Small intestine (tissue), 7 donors: ENCODE data around the gene SGPP1. TPM values are rescaled to one million over a fixed set of nuclear protein-coding genes. Genes with fewer than 3 reads are reported as not detected.
"Not testable (repeated sequence)": the region's sequence is repeated elsewhere in the genome, so short reads cannot be mapped to it uniquely, and the experiment has no call there.

Source experiments
- DNase-seq, 2 donors: peaks; one replicate each; pipeline versions ENCODE4 v3.0.0 to v3.0.0-alpha.2; 2013
- FAIRE-seq: peaks from 2 replicates; lab custom pipeline; 2012; peaks lifted over from hg19 to GRCh38; lab: Jason Lieb, UNC
- H3K27ac ChIP-seq, 3 donors: one replicate each; pipeline ENCODE4 v1.5.1; 2013; ENCODE audit warnings: low read length in 2 of 3, mild to moderate bottlenecking in 2 of 3, control low read depth in 1 of 3, inconsistent platforms in 1 of 3, low read depth in 1 of 3, moderate library complexity in 1 of 3
- H3K27me3 ChIP-seq, 3 donors: one replicate each; pipeline ENCODE4 v1.6.1; 2013; ENCODE audit warnings: low read length in 3 of 3, inconsistent platforms in 1 of 3; ENCODE audit not compliant: control insufficient read depth in 3 of 3, insufficient read depth in 3 of 3
- H3K36me3 ChIP-seq, 3 donors: one replicate each; pipeline ENCODE4 v1.6.1; 2013; ENCODE audit warnings: low read length in 3 of 3, inconsistent platforms in 1 of 3, low read depth in 1 of 3, mild to moderate bottlenecking in 1 of 3, moderate library complexity in 1 of 3; ENCODE audit not compliant: control insufficient read depth in 3 of 3, insufficient read depth in 2 of 3
- H3K4me1 ChIP-seq, 3 donors: one replicate each; pipeline ENCODE4 v1.6.1; 2013; ENCODE audit warnings: low read length in 2 of 3, inconsistent platforms in 1 of 3, low read depth in 1 of 3, mild to moderate bottlenecking in 1 of 3, moderate library complexity in 1 of 3; ENCODE audit not compliant: control insufficient read depth in 3 of 3, insufficient read depth in 2 of 3
- H3K4me3 ChIP-seq, 3 donors: one replicate each; pipeline ENCODE4 v1.5.1; 2013; ENCODE audit warnings: low read length in 3 of 3, control low read depth in 1 of 3, inconsistent platforms in 1 of 3, low read depth in 1 of 3, mild to moderate bottlenecking in 1 of 3, moderate library complexity in 1 of 3
- H3K9me3 ChIP-seq, 2 donors: one replicate each; pipeline ENCODE4 v1.6.1; 2013; ENCODE audit warnings: low read depth in 1 of 2, low read length in 1 of 2; ENCODE audit not compliant: control insufficient read depth in 2 of 2, insufficient read depth in 1 of 2
- WGBS, 3 donors: extraction: QIAGEN DNeasy Blood & Tissue Kit; methylation state at CpG; one replicate each; pipeline ENCODE4 v1.1.7; 2013; 5-methylcytosine and 5-hydroxymethylcytosine counted together
- polyA plus RNA-seq, 4 donors: library from polyadenylated mRNA; stranded (reverse) in 3 of 4; unstranded in 1 of 4; fragments of 200-250 nt in 3 of 4; fragments of 120-200 nt in 1 of 4; gene quantifications; one replicate each; pipeline versions ENCODE4 v1.2.1 to v1.2.3, GENCODE V29; 2013
- donor health status: healthy with polysubstance abuse.
- donor health status: control.
- donor health status: control.
- donor health status: Bipolar disorder and iron deficiency.
- donor health status: healthy.

SGPP1 gene
- polyA plus RNA-seq, 4 donors = 3.2 to 8.7 (median 6.2) TPM

- Histone ChIP-seq H3K9me3 (no peaks in the 10 kb centered on the region), H3K4me3 (no peak overlapping the region), H3K36me3 (peaks cover 0 to 3% (median 0%) of the 10 kb centered on the region in 3 donors), H3K27me3 (no peaks in the 10 kb centered on the region), H3K27ac (no peak overlapping the region), H3K4me1 (peaks cover 0 to under 1% (median 0%) of the 10 kb centered on the region in 3 donors)
- 81 to 90% (median 88%) methylated on average over 6 of the region's 6 CpGs for WGBS, 3 donors
- FAIRE-seq = no peak
- no peak for DNase-seq
These were observed 80.0 kb downstream of the SGPP1 start for GRCh38 chr14:63647696-63648410.

GRCh38 chr14:63644741-63645140 is 83.1 kb downstream of the SGPP1 start:
- DNase-seq (no peak), FAIRE-seq (no peak)
- no peak overlapping the region for H3K4me3 ChIP-seq
- WGBS, 3 donors = 79 to 86% (median 85%) methylated on average over 2 of the region's 2 CpGs
- no peaks in the 10 kb centered on the region for H3K27me3 ChIP-seq
- H3K27ac ChIP-seq = no peak overlapping the region
- peaks cover 0 to 3% (median 0%) of the 10 kb centered on the region in 3 donors for H3K4me1 ChIP-seq
- H3K9me3 ChIP-seq = no peaks in the 10 kb centered on the region
- H3K36me3 ChIP-seq = peaks cover 0 to 3% (median under 1%) of the 10 kb centered on the region in 3 donors

GRCh38 chr14:63642656-63643382 is 85.0 kb downstream of the SGPP1 start:
- Histone ChIP-seq H3K9me3 (no peaks in the 10 kb centered on the region), H3K27me3 (no peaks in the 10 kb centered on the region), H3K4me3 (peak overlapping the region in 2 of 3 donors; percentile 55 to 60), H3K4me1 (peaks cover 0 to 3% (median 0%) of the 10 kb centered on the region in 3 donors), H3K27ac (peak overlapping the region in 2 of 3 donors; percentile 64 to 95), H3K36me3 (peaks cover 0 to 2% (median 0%) of the 10 kb centered on the region in 3 donors)
- 69 to 73% (median 69%) methylated on average over 8 of the region's 8 CpGs for WGBS, 3 donors
- FAIRE-seq (no peak), DNase-seq (no peak)

- Histone ChIP-seq H3K27me3 (no peaks in the 10 kb centered on the region), H3K27ac (peak overlapping the region; percentile 61 to 95 (median 95)), H3K4me3 (peak overlapping the region; percentile 44 to 60 (median 55)), H3K9me3 (no peaks in the 10 kb centered on the region), H3K4me1 (peaks cover 0 to 3% (median 0%) of the 10 kb centered on the region in 3 donors), H3K36me3 (peaks cover 0 to 2% (median 0%) of the 10 kb centered on the region in 3 donors)
- DNase-seq (peak; percentile 97 to 98), FAIRE-seq (no peak)
- 0% methylated on average over 12 of the region's 12 CpGs for WGBS, 3 donors
These were observed 85.6 kb downstream of the SGPP1 start for GRCh38 chr14:63642229-63642611.

- FAIRE-seq = peak; percentile 85
- 0 to 1% (median 0%) methylated on average over 60 of the region's 60 CpGs for WGBS, 3 donors
- H3K36me3 ChIP-seq = peaks cover 0 to 2% (median 0%) of the 10 kb centered on the region in 3 donors
These were observed 86.2 kb downstream of the SGPP1 start, which contains the start of gene WDR89 for GRCh38 chr14:63641473-63642228. TSS of gene WDR89 (minus strand) at chr14:63641871. CDS start at chr14:63599942, 41,929 bp downstream.

GRCh38 chr14:63638493-63638892 is 89.4 kb downstream of the SGPP1 start:
- FAIRE-seq (no peak), DNase-seq (no peak)
- Histone ChIP-seq H3K27me3 (no peaks in the 10 kb centered on the region), H3K36me3 (peaks cover 0 to 2% (median 0%) of the 10 kb centered on the region in 3 donors), H3K9me3 (no peaks in the 10 kb centered on the region), H3K4me3 (no peak overlapping the region), H3K27ac (no peak overlapping the region), H3K4me1 (peaks cover 0 to 3% (median 0%) of the 10 kb centered on the region in 3 donors)
- 91 to 94% (median 93%) methylated on average over 1 of the region's 1 CpG for WGBS, 3 donors

More at GRCh38 chr14:63641473-63642228, 86.2 kb downstream of the SGPP1 start, which contains the start of gene WDR89:
- Histone ChIP-seq H3K4me1 (peaks cover 0 to 3% (median 0%) of the 10 kb centered on the region in 3 donors), H3K9me3 (no peaks in the 10 kb centered on the region), H3K4me3 (peak within 1 kb of the TSS; percentile 44 to 67 (median 60)), H3K27me3 (no peaks in the 10 kb centered on the region), H3K27ac (peak within 1 kb of the TSS; percentile 95 to 98 (median 96))
- DNase-seq = peak; percentile 99 to 100

GRCh38 chr14:63636094-63636635 is 91.7 kb downstream of the SGPP1 start:
- not testable (repeated sequence) for H3K27me3 ChIP-seq, H3K4me3 ChIP-seq, DNase-seq, H3K27ac ChIP-seq, FAIRE-seq, H3K36me3 ChIP-seq, H3K9me3 ChIP-seq, H3K4me1 ChIP-seq
- WGBS, 3 donors = 94 to 98% (median 96%) methylated on average over 4 of the region's 4 CpGs
